Putamen (tissue), 1 donor: ENCODE results near the gene VDAC1.
A peak's percentile ranks its signal among the peaks of the same experiment; 100 is the strongest.
"Not testable (repeated sequence)": the region's sequence is repeated elsewhere in the genome, so short reads cannot be mapped to it uniquely, and the experiment has no call there.

Source experiments
- DNase-seq: peaks from one replicate; pipeline ENCODE4 v3.0.0-alpha.2; 2016; ENCODE audit warnings: low spot score

Gene VDAC1

GRCh38 chr5:134004626-134005416, at the start of gene VDAC1:
Gene VDAC1 (minus strand): TSS chr5:134004975. CDS start chr5:133993012, 11,963 bp downstream.
- peak; percentile 89 for DNase-seq

GRCh38 chr5:134053840-134054338, 49.1 kb upstream of the VDAC1 start:
- no peak for DNase-seq

GRCh38 chr5:134053314-134053839, 48.6 kb upstream of the VDAC1 start:
- no peak for DNase-seq

- no peak for DNase-seq
Observed at GRCh38 chr5:134051305-134051704, 46.5 kb upstream of the VDAC1 start.

- no peak for DNase-seq
Observed at GRCh38 chr5:134048864-134049263, 44.1 kb upstream of the VDAC1 start.

GRCh38 chr5:134047687-134048056, 42.9 kb upstream of the VDAC1 start:
- no peak for DNase-seq

GRCh38 chr5:134046801-134047686, 42.3 kb upstream of the VDAC1 start:
- DNase-seq: no peak

- DNase-seq: no peak
Observed at GRCh38 chr5:134046330-134046729, 41.6 kb upstream of the VDAC1 start.

- DNase-seq: no peak
Observed at GRCh38 chr5:134043793-134044792, 39.3 kb upstream of the VDAC1 start.

- DNase-seq: no peak
Observed at GRCh38 chr5:134041570-134042411, 37.0 kb upstream of the VDAC1 start.

GRCh38 chr5:134038138-134038537, 33.4 kb upstream of the VDAC1 start:
- DNase-seq: no peak

- DNase-seq: no peak
Observed at GRCh38 chr5:134037160-134037559, 32.4 kb upstream of the VDAC1 start.

- no peak for DNase-seq
Observed at GRCh38 chr5:134034326-134034725, 29.6 kb upstream of the VDAC1 start.

- not testable (repeated sequence) for DNase-seq
Observed at GRCh38 chr5:134030303-134030964, 25.7 kb upstream of the VDAC1 start.

GRCh38 chr5:134029156-134029555, 24.4 kb upstream of the VDAC1 start:
- no peak for DNase-seq

GRCh38 chr5:134028496-134028895, 23.7 kb upstream of the VDAC1 start:
- no peak for DNase-seq

- DNase-seq: no peak
Observed at GRCh38 chr5:134027288-134027615, 22.5 kb upstream of the VDAC1 start.

- DNase-seq: no peak
Observed at GRCh38 chr5:134026521-134027287, 21.9 kb upstream of the VDAC1 start.

- DNase-seq: no peak
Observed at GRCh38 chr5:134025786-134026185, 21.0 kb upstream of the VDAC1 start.
